ENCODE results near the gene ZC3H13. TPM values are rescaled to one million over a fixed set of nuclear protein-coding genes. Genes with fewer than 3 reads are reported as not detected.

ZC3H13 gene, protein sequence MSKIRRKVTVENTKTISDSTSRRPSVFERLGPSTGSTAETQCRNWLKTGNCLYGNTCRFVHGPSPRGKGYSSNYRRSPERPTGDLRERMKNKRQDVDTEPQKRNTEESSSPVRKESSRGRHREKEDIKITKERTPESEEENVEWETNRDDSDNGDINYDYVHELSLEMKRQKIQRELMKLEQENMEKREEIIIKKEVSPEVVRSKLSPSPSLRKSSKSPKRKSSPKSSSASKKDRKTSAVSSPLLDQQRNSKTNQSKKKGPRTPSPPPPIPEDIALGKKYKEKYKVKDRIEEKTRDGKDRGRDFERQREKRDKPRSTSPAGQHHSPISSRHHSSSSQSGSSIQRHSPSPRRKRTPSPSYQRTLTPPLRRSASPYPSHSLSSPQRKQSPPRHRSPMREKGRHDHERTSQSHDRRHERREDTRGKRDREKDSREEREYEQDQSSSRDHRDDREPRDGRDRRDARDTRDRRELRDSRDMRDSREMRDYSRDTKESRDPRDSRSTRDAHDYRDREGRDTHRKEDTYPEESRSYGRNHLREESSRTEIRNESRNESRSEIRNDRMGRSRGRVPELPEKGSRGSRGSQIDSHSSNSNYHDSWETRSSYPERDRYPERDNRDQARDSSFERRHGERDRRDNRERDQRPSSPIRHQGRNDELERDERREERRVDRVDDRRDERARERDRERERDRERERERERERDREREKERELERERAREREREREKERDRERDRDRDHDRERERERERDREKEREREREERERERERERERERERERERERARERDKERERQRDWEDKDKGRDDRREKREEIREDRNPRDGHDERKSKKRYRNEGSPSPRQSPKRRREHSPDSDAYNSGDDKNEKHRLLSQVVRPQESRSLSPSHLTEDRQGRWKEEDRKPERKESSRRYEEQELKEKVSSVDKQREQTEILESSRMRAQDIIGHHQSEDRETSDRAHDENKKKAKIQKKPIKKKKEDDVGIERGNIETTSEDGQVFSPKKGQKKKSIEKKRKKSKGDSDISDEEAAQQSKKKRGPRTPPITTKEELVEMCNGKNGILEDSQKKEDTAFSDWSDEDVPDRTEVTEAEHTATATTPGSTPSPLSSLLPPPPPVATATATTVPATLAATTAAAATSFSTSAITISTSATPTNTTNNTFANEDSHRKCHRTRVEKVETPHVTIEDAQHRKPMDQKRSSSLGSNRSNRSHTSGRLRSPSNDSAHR (N-terminal part only)
- polyA plus RNA-seq (ENCODE audit: insufficient read length in 3 of 3), result 10 to 100 TPM; 64.1 to 80.8 (median 71.3) TPM
- long read RNA-seq, donor 1, result 0 reads
- long read RNA-seq, donor 2, partial matches to known transcripts, result 15 of 15 reads
- long read RNA-seq, donor 2, other reads (novel, unspliced or antisense), result 0 of 15 reads
- long read RNA-seq, donor 3, partial matches to known transcripts, result 32 of 32 reads
- long read RNA-seq, donor 3, other reads (novel, unspliced or antisense), result 0 of 32 reads
- long read RNA-seq, donor 4, partial matches to known transcripts, result 6 of 6 reads
- long read RNA-seq, donor 4, other reads (novel, unspliced or antisense), result 0 of 6 reads
- long read RNA-seq, donor 5, result 0 reads
- long read RNA-seq, donor 6, partial matches to known transcripts, result 62 of 64 reads
- long read RNA-seq, donor 6, other reads (novel, unspliced or antisense), result 0 of 64 reads
- long read RNA-seq, donor 7, partial matches to known transcripts, result 32 of 32 reads
- long read RNA-seq, donor 7, other reads (novel, unspliced or antisense), result 0 of 32 reads
- long read RNA-seq, donor 8, result 0 reads
- long read RNA-seq, donor 9, result 0 reads
- long read RNA-seq, donor 10, partial matches to known transcripts, result 29 of 29 reads
- long read RNA-seq, donor 10, other reads (novel, unspliced or antisense), result 0 of 29 reads
- long read RNA-seq, donor 11, result 0 reads
- long read RNA-seq, donor 12, result 0 reads
- long read RNA-seq, donor 13, result 0 reads
- long read RNA-seq, donor 14, result 0 reads
- long read RNA-seq, donor 15, result 0 reads
- long read RNA-seq, donor 16, full-length matches to known transcripts, result 2 of 104 reads
- long read RNA-seq, donor 16, partial matches to known transcripts, result 96 of 104 reads
- long read RNA-seq, donor 16, other reads (novel, unspliced or antisense), result 6 of 104 reads

DNA sequence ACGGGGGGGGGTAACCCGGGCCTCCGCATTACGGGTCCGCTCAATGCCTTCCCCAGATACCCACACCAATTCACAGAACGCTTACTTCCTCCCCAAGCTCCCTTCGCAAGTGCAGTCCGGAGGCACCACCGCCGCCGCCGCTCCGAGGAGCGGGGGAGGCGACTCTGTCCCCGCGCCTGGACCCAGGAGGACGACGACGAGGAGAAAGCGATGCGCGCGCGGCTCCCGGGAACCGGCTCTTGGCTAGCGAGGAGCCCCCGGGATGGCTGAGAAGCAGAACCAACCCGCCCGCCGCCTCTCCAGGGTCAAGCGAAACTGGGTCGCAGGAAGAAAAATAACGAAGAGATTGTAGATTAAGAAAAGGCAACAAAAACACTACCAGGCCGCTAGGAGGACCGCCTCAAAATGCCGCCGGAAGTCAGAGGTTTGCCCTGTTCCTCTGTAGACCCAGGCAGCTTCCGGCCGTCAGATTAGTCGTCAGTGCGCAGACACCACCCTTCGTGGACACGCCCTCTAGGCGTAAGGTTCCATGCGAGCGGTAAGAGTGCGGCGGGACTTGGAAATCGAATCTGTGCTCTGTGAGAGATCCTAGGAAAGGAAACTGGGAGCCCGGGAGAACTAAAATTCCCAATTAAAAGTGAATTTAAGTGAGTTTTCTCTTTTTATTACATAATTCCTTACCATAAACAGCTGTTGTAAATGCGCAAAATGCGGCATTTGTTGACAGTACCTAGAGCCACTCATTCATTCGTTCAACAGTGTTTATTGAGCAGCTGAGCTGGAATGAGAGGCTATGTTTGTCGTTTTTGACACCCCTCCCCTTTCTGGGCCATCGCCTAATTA lies at the start of gene ZC3H13:
ZC3H13 (minus strand) TSS at position 428 of the 843 bp plus-strand sequence. CDS start 7,239 bp downstream, outside the sequence.
- DNase-seq (ENCODE audit: extremely low read depth in 1 of 11, low read depth in 9 of 11, low spot score in 4 of 11), result peak; percentile 85 to 97 (median 92)

DNA sequence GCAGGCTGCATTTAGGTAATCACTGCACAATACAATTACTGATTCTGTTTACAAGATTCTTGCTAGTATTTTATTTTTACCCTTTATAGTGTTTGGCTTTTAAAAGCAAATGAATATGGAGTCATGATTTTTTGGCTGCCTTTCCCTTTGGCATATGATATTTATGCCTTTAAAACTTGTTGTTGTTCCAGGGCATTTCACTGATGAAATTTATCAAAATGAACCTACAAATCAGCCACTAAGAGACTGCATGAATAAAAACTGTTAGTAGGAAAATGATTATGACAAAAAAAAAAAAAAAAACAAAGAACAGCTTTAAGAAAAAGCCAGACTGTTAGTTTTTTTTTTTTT lies 49.7 kb upstream of the ZC3H13 start:
- no peak for DNase-seq (ENCODE audit: extremely low read depth in 1 of 11, low read depth in 9 of 11, low spot score in 4 of 11)

DNA sequence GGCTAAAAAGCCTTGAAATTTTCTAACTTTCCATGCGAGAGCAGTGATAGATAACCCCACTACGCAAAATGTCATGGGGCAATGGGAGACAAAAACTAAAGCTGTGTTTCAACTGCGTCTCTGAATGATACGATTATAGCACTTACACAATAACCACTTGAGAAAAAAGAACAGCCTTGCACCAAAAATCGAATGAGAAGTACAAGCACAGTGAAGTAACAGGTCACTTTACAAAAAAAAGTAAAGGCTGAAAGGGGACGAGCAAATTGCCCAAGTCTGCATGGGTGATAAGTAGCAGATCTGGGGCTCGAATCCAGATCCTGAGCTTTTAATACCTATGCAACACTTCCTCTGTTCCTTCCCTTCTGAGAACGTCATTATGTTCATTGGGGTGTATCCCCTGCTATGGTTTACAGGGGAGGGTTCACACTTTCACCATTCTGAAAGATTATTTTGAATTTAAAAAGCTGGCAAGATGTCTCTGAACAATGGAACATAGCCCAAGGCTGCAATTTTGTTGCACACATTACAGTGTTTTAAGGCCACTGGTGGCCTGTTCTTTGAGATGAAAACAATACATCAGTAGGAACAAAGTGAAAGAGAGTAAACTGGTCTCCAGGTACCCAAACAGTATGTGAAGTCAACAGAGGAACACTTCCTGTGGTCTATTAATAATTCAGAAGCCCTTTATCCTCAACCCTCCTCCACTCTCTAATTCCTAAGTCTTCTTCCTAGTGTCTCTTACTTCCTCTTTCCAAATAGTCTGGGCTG lies 49.1 kb upstream of the ZC3H13 start:
- no peak for DNase-seq (ENCODE audit: extremely low read depth in 1 of 11, low read depth in 9 of 11, low spot score in 4 of 11)

DNA sequence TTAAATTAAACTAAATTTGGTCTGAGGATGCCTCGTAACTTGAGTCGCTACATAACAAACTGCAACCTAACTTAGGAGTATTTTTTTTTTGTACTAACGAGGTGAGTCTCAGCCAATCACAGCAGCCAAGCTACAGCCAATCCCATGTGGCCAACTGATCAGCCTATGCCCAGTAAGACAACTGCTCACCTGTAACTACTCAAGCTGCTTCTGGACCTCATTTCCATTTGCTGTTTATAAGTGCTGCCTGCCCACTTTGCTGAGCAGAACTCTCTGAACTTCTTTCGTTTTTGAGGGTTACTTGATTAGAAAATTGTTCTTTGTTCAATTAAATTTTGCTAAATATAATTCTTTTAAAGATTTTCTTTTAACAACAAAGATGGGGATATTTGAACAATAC lies 48.5 kb upstream of the ZC3H13 start:
- DNase-seq (ENCODE audit: extremely low read depth in 1 of 11, low read depth in 9 of 11, low spot score in 4 of 11), result no peak

DNA sequence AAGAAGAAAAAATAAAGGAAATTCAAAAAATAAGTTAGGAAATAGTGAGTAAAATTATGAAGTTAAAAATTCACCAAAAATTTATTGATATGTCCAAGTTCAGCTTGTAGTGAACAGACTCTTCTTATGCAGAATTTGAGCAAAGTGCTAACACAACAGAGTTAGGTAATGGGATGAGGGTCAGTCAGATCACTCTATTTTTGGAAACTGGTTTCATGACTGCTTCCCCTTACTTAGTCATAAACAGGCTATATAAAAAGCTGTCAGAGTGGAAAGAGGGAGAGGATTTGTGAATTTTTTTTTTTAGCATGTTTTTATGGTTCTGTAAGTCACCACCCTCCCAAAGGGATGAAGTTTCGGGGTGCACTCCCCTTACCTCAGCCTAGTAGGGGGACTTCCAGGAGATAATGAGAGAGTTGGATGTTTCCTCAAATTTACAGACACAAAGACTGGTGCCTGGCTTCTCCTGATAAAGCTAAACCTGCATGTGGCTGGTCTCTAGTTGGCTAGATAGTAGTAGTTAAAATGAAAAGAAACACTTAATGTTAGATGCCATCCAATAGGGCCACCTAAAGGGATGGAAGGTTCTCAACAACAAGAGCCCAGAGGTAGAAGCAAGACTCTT lies 47.8 kb upstream of the ZC3H13 start:
- no peak for DNase-seq (ENCODE audit: extremely low read depth in 1 of 11, low read depth in 9 of 11, low spot score in 4 of 11)

DNA sequence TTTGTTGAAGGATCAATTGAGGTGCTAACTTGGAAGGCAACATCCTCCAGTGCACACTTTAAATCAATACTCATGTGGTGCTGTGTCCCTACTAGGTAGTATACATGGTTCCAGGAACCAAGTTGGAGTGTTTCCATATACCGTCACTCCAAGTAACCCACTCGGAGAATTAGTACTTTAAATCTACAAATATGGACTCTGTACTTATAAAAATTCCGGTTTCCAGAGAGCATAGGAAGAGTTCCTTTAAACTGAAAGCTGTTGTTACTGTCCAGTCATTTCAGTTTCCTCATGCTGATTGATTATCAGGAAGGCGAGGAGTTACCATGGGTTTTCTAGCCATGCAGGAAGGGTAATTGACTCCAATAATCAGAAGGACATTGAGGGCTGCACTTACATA lies 45.1 kb upstream of the ZC3H13 start:
- DNase-seq (ENCODE audit: extremely low read depth in 1 of 11, low read depth in 9 of 11, low spot score in 4 of 11), result no peak

DNA sequence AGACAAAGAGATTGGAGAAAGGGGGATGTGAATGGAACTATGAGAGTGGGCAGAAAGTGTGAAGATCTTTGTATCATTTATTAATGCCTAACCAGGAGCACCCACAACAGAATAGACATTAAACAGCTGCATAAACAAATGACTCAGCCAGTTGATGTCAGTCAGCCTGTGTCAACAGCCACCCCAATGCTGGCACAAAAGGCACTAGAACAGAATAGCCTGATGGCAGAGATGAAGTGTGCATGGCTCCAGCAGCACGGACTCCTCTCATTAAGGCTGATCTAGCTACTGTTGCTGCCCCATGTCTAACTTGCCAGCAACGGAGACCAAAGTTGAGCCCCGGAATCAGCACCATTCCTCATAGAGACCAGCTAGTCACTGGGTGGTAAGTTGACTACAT lies 44.5 kb upstream of the ZC3H13 start:
- DNase-seq (ENCODE audit: extremely low read depth in 1 of 11, low read depth in 9 of 11, low spot score in 4 of 11), result no peak

DNA sequence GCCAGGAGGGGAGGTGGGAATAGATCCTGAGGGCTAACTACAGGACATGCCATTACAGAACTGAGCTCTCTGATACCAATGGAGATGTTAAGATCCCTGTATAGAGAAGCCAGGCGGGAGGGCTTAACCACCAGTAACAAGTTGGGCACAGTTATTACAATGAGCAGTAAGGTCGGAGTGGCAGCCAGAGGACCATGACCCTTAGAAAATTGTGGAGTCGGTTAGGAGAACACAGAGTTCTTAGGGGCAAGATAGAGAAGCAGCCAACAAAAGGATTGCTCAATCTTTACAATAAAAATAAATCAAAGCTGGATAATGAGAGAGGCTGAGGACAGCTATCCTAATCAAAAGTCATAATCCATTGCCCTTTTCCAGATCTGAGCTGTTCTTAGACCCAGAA lies 41.9 kb upstream of the ZC3H13 start:
- DNase-seq (ENCODE audit: extremely low read depth in 1 of 11, low read depth in 9 of 11, low spot score in 4 of 11), result no peak

DNA sequence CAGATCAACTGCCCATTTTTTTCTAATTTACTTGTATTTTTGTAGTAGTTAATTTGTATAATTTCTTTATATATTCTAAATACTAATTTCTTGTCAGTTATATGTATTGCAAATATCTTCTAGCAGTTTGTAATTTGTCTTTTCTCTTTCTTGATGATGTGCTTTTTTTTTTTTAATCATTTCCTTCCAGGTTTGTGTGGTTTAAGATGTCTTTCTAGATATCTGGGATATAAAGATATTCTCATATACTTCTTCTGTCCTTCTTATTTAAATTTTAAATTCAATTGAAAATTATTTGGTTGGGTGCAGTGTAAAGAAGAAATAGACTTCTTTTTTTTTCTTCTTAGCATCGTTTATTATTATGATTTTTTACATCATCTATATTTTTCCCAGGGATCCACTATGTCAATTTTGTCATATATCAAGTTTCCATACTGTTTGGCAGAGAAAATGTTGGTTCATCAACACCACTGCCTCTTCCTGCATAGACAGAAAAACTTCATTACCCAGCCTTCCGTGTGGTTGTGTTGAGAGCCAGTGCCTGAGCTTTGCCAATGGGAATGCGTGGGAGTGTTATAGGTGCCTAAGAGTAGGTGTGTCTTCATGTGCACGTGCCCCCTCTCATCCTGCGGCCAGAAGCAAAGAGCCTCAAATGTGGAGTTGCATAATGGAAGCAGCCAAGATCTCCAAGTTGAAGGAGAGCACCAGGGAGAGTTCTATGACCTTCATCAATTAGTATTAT lies 36.4 kb upstream of the ZC3H13 start:
- no peak for DNase-seq (ENCODE audit: extremely low read depth in 1 of 11, low read depth in 9 of 11, low spot score in 4 of 11)

DNA sequence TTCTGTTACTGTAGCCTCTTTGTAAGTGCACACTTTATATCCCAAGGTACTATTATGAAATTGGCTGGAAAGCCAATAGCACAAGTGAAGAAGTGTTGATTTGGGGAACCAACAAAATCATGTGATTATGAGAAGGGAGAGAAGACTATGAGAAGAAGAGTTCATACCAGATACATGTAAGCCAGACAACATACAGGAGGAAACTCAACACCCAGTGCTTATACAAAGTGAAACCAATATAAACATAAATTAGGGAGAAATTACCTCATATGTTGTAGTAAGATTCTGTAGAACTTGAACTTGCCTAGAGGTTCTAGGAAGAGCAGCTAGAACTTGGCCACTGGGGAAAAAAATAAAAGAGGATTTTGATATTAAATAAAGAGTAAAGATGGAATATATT lies 34.9 kb upstream of the ZC3H13 start:
- no peak for DNase-seq (ENCODE audit: extremely low read depth in 1 of 11, low read depth in 9 of 11, low spot score in 4 of 11)

DNA sequence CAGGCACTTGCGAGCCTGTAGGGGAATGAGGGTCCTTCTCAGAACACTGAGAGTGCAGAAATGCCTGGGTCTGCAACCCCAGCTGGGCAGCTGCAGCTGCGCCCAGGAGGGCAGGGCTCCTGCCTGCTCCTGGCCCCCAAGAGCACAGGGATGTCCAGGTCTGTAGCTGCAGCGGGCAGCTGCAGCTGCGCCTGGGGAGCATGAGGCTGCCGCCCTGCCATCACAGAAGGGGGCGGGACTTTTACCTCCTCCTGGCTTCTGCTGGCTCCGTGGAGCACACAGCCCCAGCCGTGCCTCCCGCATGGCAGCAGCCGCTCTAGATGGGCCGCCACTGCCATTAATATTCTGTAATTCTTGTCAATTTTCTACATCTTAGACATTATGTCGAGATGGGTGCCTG lies 34.4 kb upstream of the ZC3H13 start:
- DNase-seq (ENCODE audit: extremely low read depth in 1 of 11, low read depth in 9 of 11, low spot score in 4 of 11), result no peak

DNA sequence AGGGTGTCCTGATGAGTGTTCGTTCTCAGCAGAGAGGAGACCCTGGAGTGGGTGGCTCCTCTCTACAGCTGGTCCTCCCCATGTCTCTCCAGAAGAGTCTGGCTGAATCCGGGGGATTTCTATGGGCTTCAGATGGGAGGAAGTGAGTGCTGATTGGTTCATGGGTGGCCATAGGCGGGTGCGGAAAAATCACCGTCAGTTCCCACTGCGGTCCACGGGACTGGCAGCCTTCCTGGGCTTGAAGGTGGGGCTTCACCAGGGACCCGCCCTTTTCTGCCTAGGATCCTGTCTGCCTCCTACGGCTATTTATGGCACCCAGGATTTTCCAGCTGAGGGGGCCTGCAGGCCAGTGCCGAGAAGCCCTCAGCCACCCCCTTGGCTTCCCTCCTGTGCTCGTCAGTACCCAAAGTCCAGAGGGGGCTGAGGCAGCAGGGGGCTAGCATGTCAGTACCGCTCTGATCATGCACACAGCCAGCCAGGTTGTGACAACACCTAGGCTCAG lies 33.9 kb upstream of the ZC3H13 start:
- no peak for DNase-seq (ENCODE audit: extremely low read depth in 1 of 11, low read depth in 9 of 11, low spot score in 4 of 11)

DNA sequence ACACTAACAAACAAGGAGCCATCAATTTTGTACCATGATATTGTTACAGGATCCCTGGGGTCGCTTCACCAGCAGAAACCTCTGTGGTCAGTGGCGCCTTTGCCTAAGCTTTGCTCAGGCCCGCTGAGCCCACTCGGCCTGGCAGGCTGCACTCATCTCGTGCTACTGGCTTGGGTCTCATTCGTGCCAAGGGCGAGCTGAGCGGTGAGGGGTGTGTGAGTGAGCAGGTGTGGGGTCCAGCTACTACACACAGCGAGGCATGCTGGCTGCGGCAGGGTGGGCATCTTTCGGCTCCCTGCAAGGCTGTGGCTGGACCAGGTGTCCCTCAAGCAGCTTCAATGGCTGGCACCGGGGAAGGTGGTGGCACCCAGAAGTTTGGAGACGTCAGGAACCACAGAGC lies 33.2 kb upstream of the ZC3H13 start:
- no peak for DNase-seq (ENCODE audit: extremely low read depth in 1 of 11, low read depth in 9 of 11, low spot score in 4 of 11)

DNA sequence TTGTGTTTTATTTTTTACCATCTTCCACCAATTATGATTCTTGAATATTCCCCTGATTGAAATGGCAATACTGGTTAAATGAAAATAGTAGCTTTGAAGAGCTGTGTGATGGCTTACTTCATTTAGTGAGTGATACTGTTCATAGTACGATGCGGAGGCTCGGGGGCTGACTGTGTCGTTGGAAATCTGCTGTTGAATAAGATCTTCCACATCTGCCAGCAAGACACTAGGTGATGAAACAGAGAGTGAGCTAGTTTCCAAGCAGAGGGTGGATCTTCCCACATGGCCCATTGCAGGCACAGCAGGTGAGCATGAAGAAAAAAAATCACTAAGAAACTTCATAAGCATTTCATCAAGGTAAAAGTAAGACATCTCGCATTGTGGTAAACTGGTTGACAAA lies 29.8 kb upstream of the ZC3H13 start:
- no peak for DNase-seq (ENCODE audit: extremely low read depth in 1 of 11, low read depth in 9 of 11, low spot score in 4 of 11)

DNA sequence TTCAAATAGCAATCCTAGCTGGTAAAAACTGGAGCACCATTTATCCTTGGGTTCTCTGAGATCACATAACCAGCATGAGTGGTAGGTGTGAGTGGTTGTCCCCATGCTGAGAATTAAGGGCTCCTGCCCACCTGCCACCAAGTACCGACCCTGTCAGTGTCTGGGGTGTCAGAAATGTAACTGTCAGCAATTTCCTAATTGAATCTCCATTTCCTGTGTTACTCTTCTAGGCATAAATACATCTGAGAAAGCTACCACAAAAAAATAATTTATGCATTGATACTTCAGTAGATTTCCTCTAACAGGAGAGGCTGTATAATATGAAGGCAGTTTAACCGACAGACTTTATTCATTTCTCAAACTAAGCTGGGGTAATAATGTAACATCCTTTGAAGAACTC lies 27.2 kb upstream of the ZC3H13 start:
- no peak for DNase-seq (ENCODE audit: extremely low read depth in 1 of 11, low read depth in 9 of 11, low spot score in 4 of 11)
